Esophagus muscularis mucosa (tissue), 3 donors: ENCODE data around the gene IZUMO2.
"Not testable (repeated sequence)": the region's sequence is repeated elsewhere in the genome, so short reads cannot be mapped to it uniquely, and the experiment has no call there.

Experiments
- CTCF ChIP-seq, 3 experiments: fragments of 200-600 bp in 2 of 3; fragments of 450-650 bp in 1 of 3; sonication (generic) in 2 of 3; IDR thresholded peaks; one replicate each; pipeline ENCODE4 v1.5.1; 2017 to 2019; ENCODE audit warnings: antibody characterized with exemption in 3 of 3, mild to moderate bottlenecking in 2 of 3, moderate library complexity in 1 of 3
- POLR2A ChIP-seq: fragments of 450-650 bp; IDR thresholded peaks from one replicate; pipeline ENCODE4 v1.6.1; 2017; ENCODE audit warnings: antibody characterized with exemption, moderate library complexity, mild to moderate bottlenecking, low read depth

- not testable (repeated sequence) for TF ChIP-seq CTCF (IDR thresholded peaks at IDR 0.05); POLR2A
Measured at GRCh38 chr19:50103405-50103804, 59.7 kb downstream of the IZUMO2 start.
